Motor neuron (in vitro differentiated cells): Measurements from ENCODE around the gene LZTS3. TPM values are rescaled to one million over a fixed set of nuclear protein-coding genes. Genes with fewer than 3 reads are reported as not detected.
"Not testable (repeated sequence)": the region's sequence is repeated elsewhere in the genome, so short reads cannot be mapped to it uniquely, and the experiment has no call there.

Experiments used
- ATAC-seq, 8 experiments: fragments of 200-7000 bp; cut with Tn5 transposase; replicated peaks in 6 of 8; 2 replicates each; pipeline ENCODE4 v1.8.0; 2021; ENCODE audit warnings: mild to moderate bottlenecking in 8 of 8, moderate library complexity in 8 of 8
- H3K27ac ChIP-seq, 2 donors: fragments of 250-450 bp; sonication (Bioruptor Pico); 2 replicates each; pipeline ENCODE4 v1.9.0; 2021; ENCODE audit warnings: antibody characterized with exemption in 2 of 2, mild to moderate bottlenecking in 2 of 2, moderate library complexity in 1 of 2
- H3K4me1 ChIP-seq, 2 donors: fragments of 250-450 bp; sonication (Bioruptor Pico); replicated peaks in 1 of 2; 2 replicates each; pipeline ENCODE4 v1.6.1; 2021; ENCODE audit warnings: antibody characterized with exemption in 2 of 2, mild to moderate bottlenecking in 2 of 2, moderate library complexity in 1 of 2
- H3K4me3 ChIP-seq, 5 donors: fragments of 250-450 bp; sonication (Bioruptor Pico); 2 replicates each; pipeline ENCODE4 v1.9.0; 2021; ENCODE audit warnings: antibody characterized with exemption in 5 of 5, mild to moderate bottlenecking in 5 of 5, moderate library complexity in 4 of 5
- WGBS, 10 experiments: fragments of 450-650 bp; shearing (Covaris generic); methylation state at CpG; one replicate each; pipeline ENCODE4 v1.0.0; 2022; 5-methylcytosine and 5-hydroxymethylcytosine counted together
- in situ Hi-C, 9 experiments: fragments of 400-800 bp; cut with MboI; loops; one replicate each; pipeline ENCODE4 v1.15.0; 2021; ENCODE audit warnings: low sequenced_read_pairs in 9 of 9, low pct_unique_long_range_greater_than_20kb in 2 of 9; ENCODE audit not compliant: unreplicated experiment in 9 of 9
- total RNA-seq, 8 experiments: library from RNA; unstranded; fragments of 300-600 nt; gene quantifications; 2 replicates each; pipeline versions ENCODE4 v1.2.3 to v1.2.4, GENCODE V29; 2022

LZTS3 gene
- total RNA-seq, 8 experiments from 2014 or later, result 2.6 to 27.8 (median 13.9) TPM

- WGBS, 10 experiments, result 40 to 80% (median 60%) methylated on average over 1 to 6 of the region's 11 CpGs; no CpG with 5 or more reads in 3 of the 10 experiments
- peaks cover 10 to 13% of the 10 kb centered on the region in 2 donors for H3K4me1 ChIP-seq
- H3K4me3 ChIP-seq, result no peak overlapping the region
- in situ Hi-C loops, result no loop called here
- ATAC-seq, result no peak
- H3K27ac ChIP-seq, result no peak overlapping the region
Measured at GRCh38 chr20:3162080-3162611, 11.2 kb downstream of the LZTS3 start.

DNA sequence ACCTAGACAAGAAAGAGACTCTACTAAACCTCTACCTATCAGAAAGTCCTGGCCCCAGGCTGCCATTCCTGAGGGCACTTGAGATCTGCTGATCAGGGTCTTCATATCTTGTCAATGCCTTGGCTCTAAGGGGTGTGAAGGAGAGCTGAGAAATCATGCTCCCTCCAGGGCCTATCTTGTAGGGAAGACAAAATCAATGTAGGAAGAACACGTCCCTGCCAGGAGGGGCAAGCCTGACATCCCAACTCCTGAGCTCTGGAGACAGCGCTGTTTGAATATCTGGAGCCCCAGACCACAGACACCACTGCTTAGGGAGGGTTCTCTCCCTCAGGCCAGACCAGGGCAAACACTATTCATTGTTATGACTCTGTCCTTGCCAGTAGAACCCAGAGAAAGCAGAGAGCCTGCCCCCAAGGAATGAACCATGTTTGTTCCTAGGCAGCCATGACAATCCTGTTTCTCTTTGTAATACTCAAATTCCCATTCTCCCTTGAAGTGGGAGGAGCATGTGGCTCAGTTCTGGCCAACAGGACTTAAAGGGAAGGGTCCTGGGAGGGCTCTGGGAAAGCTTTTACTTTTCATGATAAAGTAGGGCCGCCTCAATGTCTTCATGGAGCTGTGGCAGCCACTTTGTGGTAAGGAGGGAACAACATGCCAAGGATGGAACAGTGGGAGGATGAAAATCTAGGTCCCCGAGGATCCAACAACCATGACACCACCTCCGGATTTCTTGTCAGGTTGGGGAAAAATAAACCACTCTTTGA lies 11.9 kb downstream of the LZTS3 start:
- 53 to 93% (median 88%) methylated on average over 2 to 4 of the region's 5 CpGs; no CpG with 5 or more reads in 4 of the 10 experiments for WGBS, 10 experiments
- no peak overlapping the region for H3K4me3 ChIP-seq
- peaks cover 10 to 13% of the 10 kb centered on the region in 2 donors for H3K4me1 ChIP-seq
- in situ Hi-C loops, result no loop called here
- no peak for ATAC-seq
- no peak overlapping the region for H3K27ac ChIP-seq

DNA sequence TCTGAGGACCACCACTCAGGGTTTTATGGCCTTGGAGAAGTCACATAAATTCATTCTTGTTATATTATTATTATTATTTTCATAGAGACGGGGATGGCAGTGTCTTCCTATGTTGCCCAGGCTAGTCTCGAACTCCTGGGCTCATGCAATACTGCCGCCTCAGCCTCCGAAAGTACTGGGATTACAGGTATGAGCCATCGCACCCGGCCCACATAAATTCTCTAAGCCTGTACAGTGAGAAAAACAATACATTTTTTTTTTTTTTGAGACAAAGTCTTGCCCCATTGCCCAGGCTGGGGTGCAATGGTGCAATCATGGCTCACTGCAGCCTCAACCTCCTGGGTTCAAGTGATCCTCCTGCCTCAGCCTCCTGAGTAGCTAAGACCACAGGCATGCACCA lies 12.9 kb downstream of the LZTS3 start:
- ATAC-seq, result no peak
- WGBS, 10 experiments, result 79 to 100% (median 93%) methylated on average over 1 to 6 of the region's 6 CpGs; no CpG with 5 or more reads in 1 of the 10 experiments
- in situ Hi-C loops, result no loop called here
- H3K27ac ChIP-seq, result no peak overlapping the region
- peak overlapping the region in 3 of 5 donors; percentile 79 to 99 (median 89) for H3K4me3 ChIP-seq
- peaks cover 10 to 13% of the 10 kb centered on the region in 2 donors for H3K4me1 ChIP-seq

- Histone ChIP-seq H3K4me3 (peak overlapping the region; percentile 79 to 99 (median 89)), H3K4me1 (peaks cover 10 to 13% of the 10 kb centered on the region in 2 donors), H3K27ac (peak overlapping the region; percentile 75 to 91)
- ATAC-seq, result peak in 6 of 8 experiments; percentile 3 to 29 (median 13)
- in situ Hi-C loops, result no loop called here
- 0 to 20% (median 0%) methylated on average over 1 to 7 of the region's 10 CpGs for WGBS, 10 experiments
Measured at GRCh38 chr20:3158968-3159431, 14.3 kb downstream of the LZTS3 start.

DNA sequence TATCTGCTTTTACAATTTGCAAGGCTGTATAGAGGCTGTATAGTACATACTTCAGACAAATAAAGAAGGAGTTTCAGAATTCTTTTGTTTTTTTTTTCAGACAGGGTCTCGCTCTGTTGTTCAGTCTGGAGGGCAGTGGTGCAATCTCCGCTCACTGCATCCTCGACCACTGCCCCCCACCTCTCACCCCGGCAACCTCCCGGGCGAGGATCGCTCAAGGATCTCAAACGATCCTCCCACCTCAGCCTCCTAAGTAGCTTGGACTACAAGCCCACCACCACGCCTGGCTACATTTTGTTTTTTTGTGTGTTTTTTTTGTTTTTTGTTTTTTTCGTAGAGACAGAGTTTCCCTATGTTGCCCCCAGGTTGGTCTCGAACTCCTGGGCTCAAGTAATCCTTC lies 15.5 kb downstream of the LZTS3 start:
- Histone ChIP-seq H3K4me1 (peaks cover 10 to 13% of the 10 kb centered on the region in 2 donors), H3K27ac (no peak overlapping the region), H3K4me3 (peak overlapping the region in 2 of 5 donors; percentile 79 to 99)
- WGBS, 10 experiments, result 56 to 92% (median 84%) methylated on average over 1 to 8 of the region's 11 CpGs; no CpG with 5 or more reads in 2 of the 10 experiments
- in situ Hi-C loops, result no loop called here
- ATAC-seq, result no peak

DNA sequence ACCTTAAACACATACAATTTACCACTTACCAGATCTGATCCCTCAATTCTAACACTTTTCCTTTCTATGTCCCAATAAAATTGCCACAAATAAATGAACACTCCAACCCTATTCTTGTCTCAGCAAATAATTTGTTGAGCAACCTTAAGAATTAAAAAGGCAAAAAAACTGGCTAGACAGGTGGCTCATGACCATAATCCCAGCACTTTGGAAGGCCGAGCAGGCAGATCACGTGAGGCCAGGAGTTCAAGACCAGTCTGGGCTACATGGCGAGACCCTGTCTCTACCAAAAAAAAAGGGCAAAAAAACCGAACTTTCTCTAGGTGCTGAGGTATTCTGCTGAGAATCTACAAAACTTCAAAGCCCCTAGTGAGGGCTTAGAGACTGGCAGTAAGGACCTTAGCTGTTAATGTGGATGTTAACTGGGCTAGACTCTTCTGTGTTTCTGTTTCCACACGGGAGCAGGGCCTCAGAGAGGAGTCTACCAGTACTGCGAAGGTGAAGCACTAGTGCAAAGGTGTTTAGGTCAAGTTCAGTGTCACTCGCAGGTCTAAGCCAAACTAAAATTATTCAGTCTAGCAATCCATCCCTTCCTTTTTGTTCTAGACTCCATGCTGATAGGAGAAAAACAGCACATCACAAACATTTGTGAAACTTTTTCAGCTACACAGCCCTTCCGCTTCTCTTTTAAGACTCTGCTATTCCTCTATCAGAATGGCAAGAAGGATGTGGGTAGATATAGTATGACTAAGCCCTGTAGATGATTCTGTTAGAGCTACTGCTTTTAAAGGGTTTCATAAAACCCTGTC lies 16.3 kb downstream of the LZTS3 start:
- H3K4me3 ChIP-seq, result no peak overlapping the region
- peaks cover 10 to 13% of the 10 kb centered on the region in 2 donors for H3K4me1 ChIP-seq
- in situ Hi-C loops, result no loop called here
- no peak overlapping the region for H3K27ac ChIP-seq
- WGBS, 10 experiments, result 57 to 100% (median 86%) methylated on average over 2 to 8 of the region's 8 CpGs
- ATAC-seq, result no peak

DNA sequence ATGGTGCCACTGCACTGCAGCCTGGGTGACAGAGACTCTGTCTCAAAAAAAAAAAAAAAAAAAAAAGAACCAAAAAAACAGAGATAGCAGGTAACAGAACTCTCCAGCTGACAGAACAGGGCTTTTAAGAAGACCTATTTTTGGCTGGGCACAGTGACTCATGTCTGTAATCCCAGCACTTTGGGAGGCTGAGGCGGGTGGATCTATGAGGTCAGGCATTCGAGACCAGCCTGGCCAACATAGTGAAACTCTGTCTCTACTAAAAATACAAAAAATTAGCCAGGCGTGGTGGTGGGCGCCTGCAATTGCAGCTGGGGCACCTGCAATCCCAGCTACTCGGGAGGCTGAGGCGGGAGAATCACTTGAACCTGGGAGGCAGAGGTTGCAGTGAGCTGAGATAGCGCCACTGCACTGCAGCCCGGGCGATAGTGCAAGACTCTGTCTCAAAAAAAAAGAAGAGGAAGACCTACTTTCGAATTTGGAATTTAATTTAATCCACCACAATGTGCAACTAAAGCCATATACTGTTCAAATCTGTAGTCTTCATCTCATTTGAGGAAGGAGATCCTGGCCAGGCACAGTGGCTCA lies 21.2 kb downstream of the LZTS3 start:
- ATAC-seq, result peak in 1 of 8 experiments; percentile 37
- H3K4me1 ChIP-seq, H3K27ac ChIP-seq, in situ Hi-C loops, H3K4me3 ChIP-seq: not testable (repeated sequence)
- 36 to 100% (median 93%) methylated on average over 1 to 6 of the region's 10 CpGs; no CpG with 5 or more reads in 2 of the 10 experiments for WGBS, 10 experiments

DNA sequence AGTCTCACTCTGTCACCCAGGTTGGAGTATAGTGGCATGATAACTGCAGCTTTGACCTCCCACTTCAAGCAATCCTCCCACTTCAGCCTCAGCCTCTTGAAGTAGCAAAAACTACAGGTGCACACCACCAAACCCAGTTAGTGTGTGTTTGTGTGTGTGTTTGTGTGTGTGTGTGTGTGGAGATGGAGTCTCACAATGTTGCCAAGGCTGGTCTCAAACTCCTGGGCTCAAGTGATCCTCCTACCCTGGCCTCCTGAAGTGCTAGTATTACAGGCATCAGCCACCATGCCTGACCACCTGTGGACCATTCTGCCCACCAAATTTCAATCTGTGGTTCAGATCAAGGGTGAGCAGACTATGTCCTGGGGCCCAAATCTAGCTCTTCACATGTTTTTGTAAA lies 22.4 kb downstream of the LZTS3 start:
- Histone ChIP-seq H3K27ac (no peak overlapping the region), H3K4me3 (no peak overlapping the region), H3K4me1 (no peaks in the 10 kb centered on the region)
- no peak for ATAC-seq
- in situ Hi-C loops, result no loop called here

GRCh38 chr20:3146732-3147341 lies 26.5 kb downstream of the LZTS3 start:
- ATAC-seq, result no peak
- in situ Hi-C loops, result no loop called here
- Histone ChIP-seq H3K27ac (no peak overlapping the region), H3K4me1 (no peaks in the 10 kb centered on the region), H3K4me3 (no peak overlapping the region)
- 62 to 100% (median 98%) methylated on average over 1 to 10 of the region's 10 CpGs; no CpG with 5 or more reads in 1 of the 10 experiments for WGBS, 10 experiments

- no peak for ATAC-seq
- Histone ChIP-seq H3K27ac (no peak overlapping the region), H3K4me1 (no peaks in the 10 kb centered on the region), H3K4me3 (no peak overlapping the region)
- in situ Hi-C loops, result no loop called here
- 95 to 100% (median 100%) methylated on average over 1 to 3 of the region's 3 CpGs; no CpG with 5 or more reads in 4 of the 10 experiments for WGBS, 10 experiments
Measured at GRCh38 chr20:3141757-3142156, 31.6 kb downstream of the LZTS3 start.

DNA sequence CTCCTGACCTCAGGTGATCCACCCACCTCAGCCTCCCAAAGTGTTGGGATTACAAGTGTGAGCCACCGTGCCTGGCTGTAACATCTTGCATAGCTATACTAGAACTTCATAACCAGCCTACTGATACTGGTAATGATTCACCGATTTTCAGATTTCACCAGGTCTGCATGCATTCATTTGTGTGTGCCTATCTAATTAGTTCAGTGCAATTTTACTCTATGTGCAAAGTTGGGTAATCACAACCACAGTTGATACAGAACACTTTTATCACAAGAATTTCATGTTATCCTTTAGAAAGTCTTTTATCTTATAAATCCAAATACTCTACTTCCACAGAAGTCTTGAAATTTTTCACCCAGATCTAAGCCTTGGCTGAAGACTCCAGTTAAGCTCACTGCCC lies 35.9 kb downstream of the LZTS3 start:
- no peaks in the 10 kb centered on the region for H3K4me1 ChIP-seq
- WGBS, 10 experiments, result 89 to 100% (median 100%) methylated on average over 1 to 2 of the region's 2 CpGs; no CpG with 5 or more reads in 2 of the 10 experiments
- no peak overlapping the region for H3K4me3 ChIP-seq
- in situ Hi-C loops, result no loop called here
- ATAC-seq, result no peak
- no peak overlapping the region for H3K27ac ChIP-seq

GRCh38 chr20:3135507-3136070 lies 37.8 kb downstream of the LZTS3 start:
- Histone ChIP-seq H3K27ac (no peak overlapping the region), H3K4me1 (no peaks in the 10 kb centered on the region), H3K4me3 (no peak overlapping the region)
- in situ Hi-C loops, result no loop called here
- WGBS, 10 experiments, result 65 to 100% (median 94%) methylated on average over 2 to 4 of the region's 5 CpGs; no CpG with 5 or more reads in 1 of the 10 experiments
- ATAC-seq, result no peak
